NCI-H446 treated with DMSO at 0.1 percent for 48 hours (cell line): ENCODE results near the gene RSRC1.
A peak's percentile ranks its signal among the peaks of the same experiment; 100 is the strongest.
"Not testable (repeated sequence)": the region's sequence is repeated elsewhere in the genome, so short reads cannot be mapped to it uniquely, and the experiment has no call there.

Experiments used
- DNase-seq: peaks from one replicate; lab custom pipeline; 2025; lab: John Stamatoyannopoulos, UW

The RSRC1 gene

DNA sequence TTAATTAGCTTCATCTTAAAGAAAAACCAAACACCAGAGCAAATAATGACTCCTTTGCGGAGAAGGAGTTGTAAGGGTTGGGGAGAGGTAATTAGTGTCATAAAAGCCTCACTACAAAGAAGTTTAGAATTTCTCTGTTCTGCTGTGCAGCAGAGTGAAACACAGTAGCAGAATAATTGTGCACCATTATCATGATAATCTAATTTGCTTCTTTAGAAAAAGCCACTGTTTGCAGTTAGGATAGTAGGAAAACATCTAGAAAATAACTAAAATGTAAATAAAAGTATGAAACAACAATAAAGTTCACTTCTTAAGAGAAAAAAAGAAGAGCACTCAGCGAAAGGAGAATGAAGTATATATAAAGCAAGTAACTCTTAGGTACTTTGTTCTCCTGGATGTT, 9.2 kb upstream of the RSRC1 start:
- no peak for DNase-seq

DNA sequence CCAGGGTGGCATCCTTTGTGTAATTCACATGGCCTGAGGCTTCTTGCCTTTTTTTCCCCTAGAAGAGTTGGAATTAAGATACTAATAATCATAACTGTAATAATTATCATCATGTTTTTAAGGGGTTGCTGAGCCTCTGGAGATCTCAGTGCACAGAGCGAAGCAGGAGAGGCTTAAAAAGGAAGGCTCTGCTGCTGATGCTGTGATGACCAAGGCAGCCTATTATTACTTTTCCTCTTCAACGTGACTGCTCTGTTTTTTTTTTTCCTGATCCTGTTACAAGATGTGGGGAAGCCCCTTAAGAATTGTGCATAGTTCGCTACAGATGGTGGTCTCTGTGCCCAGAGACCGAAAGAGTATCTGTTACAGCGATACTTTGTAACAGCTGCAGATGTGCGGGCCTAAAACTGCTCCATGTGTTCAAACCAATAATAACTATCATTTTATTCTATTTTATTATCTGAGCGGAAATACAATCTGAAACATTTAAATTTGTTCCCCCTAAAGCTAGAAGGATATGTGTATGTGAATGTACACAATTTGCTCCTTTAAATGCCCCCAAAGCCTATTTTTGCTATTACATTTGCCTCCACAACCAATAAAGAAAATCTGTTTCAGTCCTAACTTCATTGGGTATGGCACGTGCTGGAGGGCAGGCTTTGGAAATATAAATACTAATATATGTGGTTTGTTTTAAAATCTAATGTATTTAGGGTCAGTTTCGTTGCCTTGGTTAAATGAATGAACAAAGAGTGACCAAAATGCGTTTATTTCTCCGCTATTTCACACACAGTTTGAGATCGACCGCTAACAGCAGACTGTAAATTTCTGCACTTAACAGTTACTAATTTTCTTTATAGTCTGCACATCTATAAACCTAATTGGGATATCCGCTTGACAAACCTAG, 8.3 kb upstream of the RSRC1 start:
- DNase-seq, result no peak

- no peak for DNase-seq
Measured at GRCh38 chr3:158102242-158103080, 7.4 kb upstream of the RSRC1 start.

GRCh38 chr3:158103081-158103886, 6.6 kb upstream of the RSRC1 start:
- no peak for DNase-seq

- DNase-seq, result no peak
Measured at GRCh38 chr3:158103887-158104327, 6.0 kb upstream of the RSRC1 start.

DNA sequence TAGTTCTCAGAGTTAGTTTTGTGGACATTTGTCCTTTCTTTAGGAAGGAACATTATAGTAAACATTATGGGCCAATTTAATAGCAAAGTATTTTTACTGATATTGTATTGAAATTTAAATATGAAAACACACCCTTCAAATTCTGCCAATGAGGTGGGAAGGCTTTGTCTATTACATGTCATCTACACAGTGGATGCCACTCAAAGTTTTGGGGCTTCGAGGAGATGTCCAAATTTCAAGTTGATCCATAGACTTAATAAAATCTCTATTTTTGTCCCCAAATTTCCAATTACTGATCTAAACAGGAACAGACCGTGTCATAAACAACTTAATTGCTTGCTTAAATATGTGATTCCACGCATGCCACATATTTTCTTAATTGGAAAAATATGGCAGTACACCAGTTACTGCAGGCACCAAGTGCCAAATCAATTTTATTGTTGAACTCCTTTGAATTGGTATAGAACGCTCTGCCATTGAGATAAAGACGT, 5.4 kb upstream of the RSRC1 start:
- DNase-seq, result no peak

GRCh38 chr3:158105119-158105709, 4.7 kb upstream of the RSRC1 start:
- DNase-seq, result no peak

GRCh38 chr3:158105710-158106253, 4.1 kb upstream of the RSRC1 start:
- DNase-seq, result no peak

DNA sequence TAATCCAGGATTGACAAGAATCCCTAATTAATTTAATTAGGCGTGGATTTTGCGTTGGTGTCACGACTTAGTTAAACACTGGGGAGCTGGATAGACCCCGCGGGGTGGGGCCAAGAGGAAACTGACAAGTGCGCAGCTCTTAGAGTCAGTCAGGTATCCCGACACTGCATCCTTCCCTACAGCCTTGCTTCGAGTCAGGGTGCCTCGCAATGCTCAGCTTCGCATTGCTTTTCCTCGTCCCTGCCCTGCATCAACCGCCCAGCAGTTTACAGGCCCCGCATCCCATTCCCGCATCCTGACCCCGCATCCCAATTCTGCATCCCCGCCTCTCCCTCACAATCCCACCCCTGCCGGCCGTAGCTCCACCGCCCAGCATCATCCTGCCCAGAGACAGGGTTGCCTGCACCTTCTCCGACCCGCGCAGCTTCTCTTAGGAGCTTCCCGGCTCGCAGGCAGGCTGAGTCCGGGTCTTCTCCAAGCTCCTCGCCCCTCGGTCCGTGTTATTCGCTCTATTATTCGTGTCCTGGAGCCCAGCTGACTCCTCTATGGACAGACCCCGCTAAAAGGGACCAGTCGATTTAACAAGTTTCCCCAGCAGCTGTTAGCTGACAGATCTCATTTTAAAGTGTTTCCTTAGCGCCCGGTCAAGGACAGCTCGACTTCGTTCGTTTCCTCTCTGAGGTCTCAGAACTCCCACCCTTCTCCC, 3.0 kb upstream of the RSRC1 start:
- DNase-seq, result peak; percentile 30

GRCh38 chr3:158107605-158108444, 2.1 kb upstream of the RSRC1 start:
- DNase-seq, result no peak

- no peak for DNase-seq
Measured at GRCh38 chr3:158108445-158108985, 1.4 kb upstream of the RSRC1 start.

- no peak for DNase-seq
Measured at GRCh38 chr3:158109295-158109803, 540 bp upstream of the RSRC1 start.

GRCh38 chr3:158110658-158111018, 749 bp downstream of the RSRC1 start:
- peak; percentile 89 for DNase-seq

DNA sequence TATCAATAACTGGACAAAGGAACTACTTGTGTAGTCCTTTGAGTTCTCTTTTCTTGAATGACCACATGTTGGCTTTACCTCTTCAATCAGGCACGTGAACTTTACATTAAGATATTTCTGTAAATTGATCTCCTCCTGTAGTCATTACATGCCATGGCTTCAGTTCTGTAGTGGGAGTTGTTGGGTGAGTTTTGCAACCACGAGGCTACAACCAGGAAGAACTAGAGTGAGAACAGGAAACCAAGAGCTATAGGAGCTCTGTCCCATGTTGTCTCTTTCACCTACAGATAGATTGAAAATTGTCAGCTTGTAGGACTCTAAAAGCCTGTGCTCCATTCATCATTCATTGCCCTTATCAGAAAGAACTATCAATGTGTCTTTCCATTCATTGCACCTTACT, 2.0 kb downstream of the RSRC1 start:
- no peak for DNase-seq

DNA sequence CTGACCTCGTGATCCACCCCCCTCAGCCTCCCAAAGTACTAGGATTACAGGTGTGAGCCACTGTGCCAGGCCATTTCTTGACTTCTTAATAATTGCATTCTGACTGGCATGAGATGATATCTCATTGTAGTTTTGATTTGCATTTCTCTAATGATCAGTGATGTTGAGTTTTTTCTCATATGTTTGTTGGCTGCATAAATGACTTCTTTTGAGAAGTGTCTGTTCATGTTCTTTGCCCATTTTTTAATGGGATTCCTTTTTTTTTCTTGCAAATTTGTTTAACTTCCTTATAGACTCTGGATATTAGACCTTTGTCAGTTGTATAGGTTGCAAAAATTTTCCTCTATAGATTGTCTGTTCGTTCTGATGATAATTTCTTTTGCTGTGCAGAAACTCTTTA, 3.7 kb downstream of the RSRC1 start:
- DNase-seq, result not testable (repeated sequence)

DNA sequence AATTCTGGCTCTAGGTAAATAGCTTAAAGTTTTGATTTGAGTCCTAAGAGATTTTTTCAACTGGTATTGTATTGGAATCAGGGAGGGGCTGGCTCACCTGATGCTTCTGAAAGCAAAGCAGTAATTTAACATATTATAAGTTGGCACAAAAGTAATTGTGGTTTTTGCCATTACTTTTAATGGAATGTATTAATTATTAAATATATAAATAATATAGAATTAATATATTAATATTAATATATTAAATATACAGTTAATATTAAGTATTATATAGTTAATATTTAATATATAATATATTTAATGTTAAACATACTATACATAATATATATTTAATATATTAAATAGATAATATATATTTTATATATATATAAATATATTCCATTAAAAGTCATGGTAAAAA, 10.4 kb downstream of the RSRC1 start:
- no peak for DNase-seq

DNA sequence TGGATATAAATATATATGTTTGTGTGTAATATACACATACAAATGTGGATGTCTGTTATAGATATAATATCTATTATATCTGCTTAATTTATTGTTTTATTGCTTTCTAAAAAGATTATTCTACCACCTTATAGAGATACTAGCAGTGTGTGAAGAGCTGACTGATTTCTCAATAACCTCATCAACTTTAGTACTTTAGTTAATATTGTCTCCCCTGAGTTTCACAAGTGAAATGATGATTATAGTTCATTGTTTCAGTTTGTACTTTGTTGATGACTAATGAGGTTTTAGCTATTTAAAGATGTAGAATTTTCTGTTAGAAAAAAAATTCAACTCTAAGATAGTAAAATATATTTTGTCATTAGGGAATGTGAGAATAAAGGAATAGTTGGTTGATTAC, 11.4 kb downstream of the RSRC1 start:
- no peak for DNase-seq

GRCh38 chr3:158122721-158123120, 12.8 kb downstream of the RSRC1 start:
- DNase-seq, result not testable (repeated sequence)
